Measurements from ENCODE around the gene CRYGC.

The CRYGC gene

DNA sequence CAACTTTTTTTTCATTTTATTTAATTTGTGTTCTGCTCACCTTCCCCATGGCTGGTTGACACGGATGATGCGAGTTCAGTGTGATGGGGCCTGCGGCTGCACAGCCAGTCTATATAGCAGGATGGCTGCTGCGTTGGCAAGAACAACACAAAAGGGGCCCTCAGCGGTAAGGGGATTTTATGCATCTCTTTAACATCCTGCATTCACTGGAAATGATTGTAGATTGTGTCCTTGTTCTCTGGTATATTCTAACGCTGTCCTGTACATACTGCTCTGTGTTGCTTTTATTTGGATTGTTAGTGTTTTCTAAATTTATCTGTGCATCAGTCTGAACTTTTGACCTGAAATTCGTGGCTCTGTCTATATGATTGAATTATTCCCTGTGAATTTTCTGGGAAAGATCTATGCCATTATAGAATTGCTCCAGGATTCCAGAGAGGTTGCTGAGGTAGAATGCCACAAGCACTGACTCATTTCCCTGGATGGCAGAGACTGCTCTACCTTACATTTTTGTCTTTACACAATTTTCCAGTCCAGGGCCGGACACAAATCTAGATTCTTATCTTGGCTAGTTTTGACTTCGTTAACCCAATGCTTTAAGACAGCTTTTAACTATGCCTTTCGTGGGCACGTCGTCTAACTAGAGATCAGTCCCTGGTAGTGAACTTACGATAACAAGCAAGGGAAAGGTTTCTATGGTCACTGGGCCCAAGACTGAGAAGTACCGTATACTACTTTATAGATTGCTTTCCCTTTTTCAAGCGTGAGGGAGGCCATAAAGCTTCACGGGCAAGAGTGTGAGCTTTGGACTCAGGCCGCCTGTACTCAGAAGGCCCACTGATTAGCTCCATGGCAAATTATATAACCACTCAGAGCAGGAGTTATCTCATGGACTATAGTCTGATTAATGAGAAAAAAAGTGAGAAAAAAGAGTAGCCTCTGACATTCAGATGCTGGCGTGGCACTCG, at the start of gene CRYGC:
TSS of gene CRYGC (minus strand) at position 85 of the 968 bp plus-strand sequence. CDS start at position 49, 36 bp downstream.
- H3K36me3 ChIP-seq (ENCODE audit: control insufficient read depth in 2 of 2, insufficient read depth in 2 of 2, low read length in 2 of 2): no peaks in the 10 kb centered on the region

GRCh38 chr2:208179028-208179609, 49.5 kb upstream of the CRYGC start:
- H3K27ac ChIP-seq (ENCODE audit: low read length): no peak overlapping the region
- H3K27me3 ChIP-seq (ENCODE audit: control insufficient read depth in 1 of 2, insufficient read depth in 2 of 2, low read length in 2 of 2): no peaks in the 10 kb centered on the region
- no peak overlapping the region for H3K9ac ChIP-seq (ENCODE audit: low read length in 2 of 2)
- no peaks in the 10 kb centered on the region for H3K36me3 ChIP-seq (ENCODE audit: control insufficient read depth in 2 of 2, insufficient read depth in 2 of 2, low read length in 2 of 2)
- no peaks in the 10 kb centered on the region for H3K9me3 ChIP-seq (ENCODE audit: control insufficient read depth in 2 of 2, low read length in 2 of 2)
- no peaks in the 10 kb centered on the region for H3K4me1 ChIP-seq (ENCODE audit: control insufficient read depth, insufficient read depth, low read length)
- H3K4me3 ChIP-seq (ENCODE audit: low read length in 2 of 2): no peak overlapping the region

More for the DNA sequence above, at the start of gene CRYGC:
- H3K4me3 ChIP-seq (ENCODE audit: low read length in 2 of 2): no peak within 1 kb of the TSS
- no peaks in the 10 kb centered on the region for H3K4me1 ChIP-seq (ENCODE audit: control insufficient read depth, insufficient read depth, low read length)
- H3K9ac ChIP-seq (ENCODE audit: low read length in 2 of 2): no peak within 1 kb of the TSS
- peaks cover 2 to 6% of the 10 kb centered on the region in 2 donors for H3K27me3 ChIP-seq (ENCODE audit: control insufficient read depth in 1 of 2, insufficient read depth in 2 of 2, low read length in 2 of 2)
- H3K9me3 ChIP-seq (ENCODE audit: control insufficient read depth in 2 of 2, low read length in 2 of 2): no peaks in the 10 kb centered on the region
- H3K27ac ChIP-seq (ENCODE audit: low read length): no peak within 1 kb of the TSS

GRCh38 chr2:208175840-208176153, 46.2 kb upstream of the CRYGC start:
- no peaks in the 10 kb centered on the region for H3K9me3 ChIP-seq (ENCODE audit: control insufficient read depth in 2 of 2, low read length in 2 of 2)
- no peak overlapping the region for H3K9ac ChIP-seq (ENCODE audit: low read length in 2 of 2)
- H3K36me3 ChIP-seq (ENCODE audit: control insufficient read depth in 2 of 2, insufficient read depth in 2 of 2, low read length in 2 of 2): no peaks in the 10 kb centered on the region
- H3K4me3 ChIP-seq (ENCODE audit: low read length in 2 of 2): no peak overlapping the region
- no peaks in the 10 kb centered on the region for H3K4me1 ChIP-seq (ENCODE audit: control insufficient read depth, insufficient read depth, low read length)
- peaks cover 0 to under 1% of the 10 kb centered on the region in 2 donors for H3K27me3 ChIP-seq (ENCODE audit: control insufficient read depth in 1 of 2, insufficient read depth in 2 of 2, low read length in 2 of 2)
- H3K27ac ChIP-seq (ENCODE audit: low read length): no peak overlapping the region

DNA sequence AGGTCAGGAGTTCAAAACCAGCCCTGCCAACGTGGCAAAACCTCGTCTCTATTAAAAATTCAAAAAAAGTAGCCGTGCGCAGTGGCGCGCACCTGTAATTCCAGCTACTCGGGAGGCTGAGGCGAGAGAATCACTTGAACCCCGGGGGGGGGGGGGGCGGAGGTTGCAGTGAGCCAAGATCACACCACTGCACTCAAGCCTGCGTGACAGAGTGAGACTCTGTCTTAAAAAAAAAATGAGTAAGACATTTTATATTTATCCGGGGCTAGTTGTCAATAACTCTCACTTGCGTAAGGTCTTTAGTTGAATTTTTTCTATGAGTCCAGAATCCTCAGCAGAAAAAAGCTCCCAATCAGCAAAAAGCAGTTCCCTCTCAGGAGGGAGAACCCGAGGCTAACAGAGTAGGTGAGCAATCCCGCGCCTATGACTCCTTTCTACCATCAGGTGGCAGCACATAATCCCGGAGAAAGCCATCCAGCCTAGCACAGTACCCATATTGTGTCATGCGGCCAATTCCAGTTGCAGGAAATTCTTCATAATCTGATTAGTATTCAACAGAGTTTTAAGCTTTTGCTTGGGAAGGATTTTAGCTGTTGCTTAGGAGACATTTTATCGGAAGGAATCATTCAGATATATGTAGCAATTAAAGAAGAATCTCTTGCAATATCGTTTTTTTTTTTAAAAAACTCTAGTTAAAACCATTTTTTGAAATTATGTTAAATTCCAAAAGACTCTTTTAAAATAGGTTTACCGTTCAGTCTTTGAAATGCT, 45.6 kb upstream of the CRYGC start:
- no peak overlapping the region for H3K9ac ChIP-seq (ENCODE audit: low read length in 2 of 2)

DNA sequence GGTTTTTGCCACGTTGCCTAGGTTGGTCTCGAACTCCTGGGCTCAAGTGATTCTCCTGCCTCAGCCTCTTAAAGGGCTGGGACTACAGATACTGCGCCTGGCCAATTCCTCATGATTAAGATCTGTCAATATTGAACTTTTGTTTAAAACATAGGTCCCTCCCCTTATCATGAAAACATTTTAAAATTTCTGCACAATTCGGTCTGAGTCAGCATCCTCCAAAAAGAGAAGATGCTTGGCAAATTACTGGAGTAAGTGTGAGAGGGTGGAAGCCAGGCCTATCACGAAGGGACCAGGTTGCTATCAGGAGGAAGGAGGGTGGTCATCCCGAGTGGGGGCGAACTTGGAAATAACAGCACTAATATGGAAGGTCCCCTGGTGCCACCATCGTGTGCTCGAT, 44.5 kb upstream of the CRYGC start:
- Histone ChIP-seq H3K9ac (ENCODE audit: low read length in 2 of 2) (no peak overlapping the region), H3K27me3 (ENCODE audit: control insufficient read depth in 1 of 2, insufficient read depth in 2 of 2, low read length in 2 of 2) (peaks cover 0 to 3% of the 10 kb centered on the region in 2 donors), H3K4me3 (ENCODE audit: low read length in 2 of 2) (no peak overlapping the region), H3K36me3 (ENCODE audit: control insufficient read depth in 2 of 2, insufficient read depth in 2 of 2, low read length in 2 of 2) (no peaks in the 10 kb centered on the region), H3K27ac (ENCODE audit: low read length) (no peak overlapping the region), H3K4me1 (ENCODE audit: control insufficient read depth, insufficient read depth, low read length) (no peaks in the 10 kb centered on the region), H3K9me3 (ENCODE audit: control insufficient read depth in 2 of 2, low read length in 2 of 2) (no peaks in the 10 kb centered on the region)

More for the DNA sequence above, 45.6 kb upstream of the CRYGC start:
- H3K4me1 ChIP-seq (ENCODE audit: control insufficient read depth, insufficient read depth, low read length): no peaks in the 10 kb centered on the region
- H3K27me3 ChIP-seq (ENCODE audit: control insufficient read depth in 1 of 2, insufficient read depth in 2 of 2, low read length in 2 of 2): peaks cover 0 to 3% of the 10 kb centered on the region in 2 donors
- H3K9me3 ChIP-seq (ENCODE audit: control insufficient read depth in 2 of 2, low read length in 2 of 2): no peaks in the 10 kb centered on the region
- no peak overlapping the region for H3K27ac ChIP-seq (ENCODE audit: low read length)
- no peak overlapping the region for H3K4me3 ChIP-seq (ENCODE audit: low read length in 2 of 2)
- H3K36me3 ChIP-seq (ENCODE audit: control insufficient read depth in 2 of 2, insufficient read depth in 2 of 2, low read length in 2 of 2): no peaks in the 10 kb centered on the region

DNA sequence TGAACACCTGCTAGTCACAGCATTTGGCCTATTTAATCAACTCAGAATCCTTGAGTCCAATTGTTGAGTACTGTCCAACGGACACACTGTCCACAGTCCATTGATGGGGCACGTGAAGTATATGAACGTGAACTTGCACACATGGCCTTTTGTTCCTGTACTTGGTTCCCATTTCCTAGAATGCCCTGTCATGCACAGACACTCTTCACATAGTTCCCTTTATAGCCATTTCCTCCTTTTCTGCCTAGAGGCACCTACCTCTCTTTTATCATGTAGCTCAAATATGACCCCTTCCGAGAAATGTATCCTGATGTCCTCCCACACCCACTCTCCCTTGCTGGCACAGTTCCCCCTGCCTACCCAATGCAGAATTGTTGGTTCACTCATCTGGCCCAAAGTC, 42.5 kb upstream of the CRYGC start:
- Histone ChIP-seq H3K36me3 (ENCODE audit: control insufficient read depth in 2 of 2, insufficient read depth in 2 of 2, low read length in 2 of 2) (no peaks in the 10 kb centered on the region), H3K4me3 (ENCODE audit: low read length in 2 of 2) (no peak overlapping the region), H3K27ac (ENCODE audit: low read length) (no peak overlapping the region), H3K9me3 (ENCODE audit: control insufficient read depth in 2 of 2, low read length in 2 of 2) (no peaks in the 10 kb centered on the region), H3K9ac (ENCODE audit: low read length in 2 of 2) (no peak overlapping the region), H3K27me3 (ENCODE audit: control insufficient read depth in 1 of 2, insufficient read depth in 2 of 2, low read length in 2 of 2) (peaks cover 0 to 3% of the 10 kb centered on the region in 2 donors), H3K4me1 (ENCODE audit: control insufficient read depth, insufficient read depth, low read length) (no peaks in the 10 kb centered on the region)

DNA sequence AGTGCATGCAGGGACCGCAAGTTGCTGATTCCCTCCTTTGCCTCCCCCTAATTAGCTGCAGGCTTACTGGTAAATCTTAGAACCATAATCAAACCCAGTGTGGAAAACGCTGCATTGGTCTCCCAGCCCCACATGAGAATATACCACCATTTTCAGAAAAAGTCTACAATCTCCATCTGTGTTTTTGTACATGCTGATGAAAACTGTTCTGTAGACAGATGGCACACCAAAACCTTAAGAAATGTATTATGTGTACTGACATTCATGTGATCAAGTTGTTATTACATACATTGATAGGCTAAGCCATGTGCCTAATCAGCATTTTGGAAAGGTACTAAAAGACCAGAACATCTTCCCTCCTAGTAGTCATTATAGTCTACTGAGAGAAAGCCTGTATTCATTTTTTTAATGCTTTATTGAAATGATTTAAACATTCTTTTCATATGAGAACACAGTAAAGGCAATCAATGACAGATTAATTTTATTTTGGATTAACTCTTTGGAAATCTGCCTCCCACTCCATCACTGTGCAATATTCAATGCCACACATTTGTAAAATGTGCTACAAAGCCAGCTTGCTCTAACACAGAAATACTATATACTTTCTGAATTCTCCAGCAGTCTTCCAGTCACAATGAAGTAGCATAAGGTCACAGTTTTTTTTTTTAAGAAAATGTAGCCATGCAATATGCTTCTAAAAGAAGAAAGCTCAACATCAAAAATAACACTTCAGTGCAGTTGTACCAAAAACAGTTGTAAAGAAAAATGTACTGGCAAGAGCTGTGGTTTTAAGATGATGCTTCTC, 35.5 kb upstream of the CRYGC start:
- peaks cover 4% of the 10 kb centered on the region in 2 donors for H3K27me3 ChIP-seq (ENCODE audit: control insufficient read depth in 1 of 2, insufficient read depth in 2 of 2, low read length in 2 of 2)
- no peaks in the 10 kb centered on the region for H3K36me3 ChIP-seq (ENCODE audit: control insufficient read depth in 2 of 2, insufficient read depth in 2 of 2, low read length in 2 of 2)
- H3K4me1 ChIP-seq (ENCODE audit: control insufficient read depth, insufficient read depth, low read length): no peaks in the 10 kb centered on the region
- no peaks in the 10 kb centered on the region for H3K9me3 ChIP-seq (ENCODE audit: control insufficient read depth in 2 of 2, low read length in 2 of 2)
- H3K9ac ChIP-seq (ENCODE audit: low read length in 2 of 2): no peak overlapping the region
- H3K27ac ChIP-seq (ENCODE audit: low read length): no peak overlapping the region
- no peak overlapping the region for H3K4me3 ChIP-seq (ENCODE audit: low read length in 2 of 2)

DNA sequence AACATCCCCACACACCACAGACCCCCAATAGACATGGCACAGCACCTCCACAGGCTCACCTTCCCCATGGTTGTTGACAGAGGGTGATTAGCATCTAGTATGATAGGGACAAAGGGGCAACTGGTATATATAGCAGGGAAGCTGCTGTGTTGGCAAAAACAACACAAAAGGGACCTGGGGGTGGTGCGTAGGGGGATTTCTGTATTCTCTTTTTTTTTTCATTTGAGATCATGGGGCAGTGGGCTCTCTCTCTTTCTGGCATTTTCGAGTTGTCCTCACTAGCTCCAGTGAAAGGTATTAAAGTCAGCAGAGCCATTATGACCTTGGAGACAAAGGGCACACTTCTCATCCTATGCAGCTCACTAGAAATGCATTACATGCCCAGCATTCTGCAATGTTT, 33.9 kb upstream of the CRYGC start, which contains the start of gene CRYGA:
TSS of gene CRYGA (minus strand) at position 101 of the 400 bp plus-strand sequence. CDS start at position 68, 33 bp downstream.
- H3K4me1 ChIP-seq (ENCODE audit: control insufficient read depth, insufficient read depth, low read length): no peaks in the 10 kb centered on the region
- H3K36me3 ChIP-seq (ENCODE audit: control insufficient read depth in 2 of 2, insufficient read depth in 2 of 2, low read length in 2 of 2): no peaks in the 10 kb centered on the region
- H3K27me3 ChIP-seq (ENCODE audit: control insufficient read depth in 1 of 2, insufficient read depth in 2 of 2, low read length in 2 of 2): peaks cover 4% of the 10 kb centered on the region in 2 donors
- H3K9ac ChIP-seq (ENCODE audit: low read length in 2 of 2): no peak within 1 kb of the TSS
- no peak within 1 kb of the TSS for H3K27ac ChIP-seq (ENCODE audit: low read length)
- no peaks in the 10 kb centered on the region for H3K9me3 ChIP-seq (ENCODE audit: control insufficient read depth in 2 of 2, low read length in 2 of 2)
- no peak within 1 kb of the TSS for H3K4me3 ChIP-seq (ENCODE audit: low read length in 2 of 2)

GRCh38 chr2:208156439-208156838, 26.8 kb upstream of the CRYGC start:
- H3K9me3 ChIP-seq (ENCODE audit: control insufficient read depth in 2 of 2, low read length in 2 of 2): no peaks in the 10 kb centered on the region

DNA sequence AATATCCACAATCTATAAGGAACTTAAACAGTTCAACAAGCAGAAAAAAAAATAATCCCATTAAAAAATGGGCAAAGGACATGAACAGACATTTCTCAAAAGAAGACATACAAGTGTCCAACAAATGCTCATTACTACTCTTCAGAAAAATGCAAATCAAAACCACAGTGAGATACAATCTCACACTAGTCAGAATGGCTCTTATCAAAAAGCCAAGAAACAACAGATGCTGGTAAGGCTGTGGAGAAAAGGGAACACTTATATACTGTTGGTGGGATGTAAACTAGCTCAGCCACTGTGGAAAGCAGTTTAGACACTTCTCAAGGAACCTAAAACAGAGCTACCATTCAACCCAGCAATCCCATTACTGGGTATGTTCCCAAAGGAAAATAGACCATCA, 23.5 kb upstream of the CRYGC start:
- Histone ChIP-seq H3K4me1 (ENCODE audit: control insufficient read depth, insufficient read depth, low read length) (no peaks in the 10 kb centered on the region), H3K9ac (ENCODE audit: low read length in 2 of 2) (no peak overlapping the region), H3K9me3 (ENCODE audit: control insufficient read depth in 2 of 2, low read length in 2 of 2) (no peaks in the 10 kb centered on the region), H3K4me3 (ENCODE audit: low read length in 2 of 2) (no peak overlapping the region), H3K36me3 (ENCODE audit: control insufficient read depth in 2 of 2, insufficient read depth in 2 of 2, low read length in 2 of 2) (no peaks in the 10 kb centered on the region), H3K27me3 (ENCODE audit: control insufficient read depth in 1 of 2, insufficient read depth in 2 of 2, low read length in 2 of 2) (no peaks in the 10 kb centered on the region), H3K27ac (ENCODE audit: low read length) (no peak overlapping the region)

More at GRCh38 chr2:208156439-208156838, 26.8 kb upstream of the CRYGC start:
- Histone ChIP-seq H3K27ac (ENCODE audit: low read length) (no peak overlapping the region), H3K36me3 (ENCODE audit: control insufficient read depth in 2 of 2, insufficient read depth in 2 of 2, low read length in 2 of 2) (no peaks in the 10 kb centered on the region), H3K27me3 (ENCODE audit: control insufficient read depth in 1 of 2, insufficient read depth in 2 of 2, low read length in 2 of 2) (no peaks in the 10 kb centered on the region), H3K9ac (ENCODE audit: low read length in 2 of 2) (no peak overlapping the region), H3K4me3 (ENCODE audit: low read length in 2 of 2) (no peak overlapping the region), H3K4me1 (ENCODE audit: control insufficient read depth, insufficient read depth, low read length) (no peaks in the 10 kb centered on the region)
